Psoas muscle (tissue), 8 donors: ENCODE results near the gene KIF1A. TPM values are rescaled to one million over a fixed set of nuclear protein-coding genes. Genes with fewer than 3 reads are reported as not detected.
"Not testable (repeated sequence)": the region's sequence is repeated elsewhere in the genome, so short reads cannot be mapped to it uniquely, and the experiment has no call there.

Experiments
- ATAC-seq, 4 donors: fragments of 200-7000 bp; cut with Tn5 transposase; one replicate each; pipeline ENCODE4 v1.9.1; 2020; ENCODE audit warnings: moderate library complexity in 3 of 4, mild to moderate bottlenecking in 2 of 4
- DNase-seq, 2 donors: peaks; one replicate each; pipeline ENCODE4 v3.0.0-alpha.2; 2020
- H3K27ac ChIP-seq: fragments of 200-600 bp; one replicate; pipeline ENCODE4 v1.8.0; 2022
- H3K27me3 ChIP-seq, 3 donors: fragments of 200-600 bp in 1 of 3; one replicate each; pipeline versions ENCODE4 v1.6.1 to v1.8.0; 2013 to 2022; ENCODE audit warnings: low read length in 2 of 3, mild to moderate bottlenecking in 2 of 3, moderate library complexity in 1 of 3; ENCODE audit not compliant: insufficient read depth in 3 of 3
- H3K36me3 ChIP-seq, 2 donors: fragments of 200-600 bp in 1 of 2; one replicate each; pipeline versions ENCODE4 v1.6.1 to v1.8.0; 2013 to 2022; ENCODE audit warnings: low read depth in 1 of 2, mild to moderate bottlenecking in 1 of 2, moderate library complexity in 1 of 2; ENCODE audit not compliant: insufficient read depth in 1 of 2
- H3K4me1 ChIP-seq: fragments of 200-600 bp; one replicate; pipeline ENCODE4 v1.8.0; 2022
- H3K4me3 ChIP-seq: fragments of 200-600 bp; one replicate; pipeline ENCODE4 v1.8.0; 2022; ENCODE audit warnings: mild to moderate bottlenecking
- H3K9me3 ChIP-seq: fragments of 200-600 bp; one replicate; pipeline ENCODE4 v1.8.0; 2022
- CTCF ChIP-seq: fragments of 200-600 bp; IDR thresholded peaks from one replicate; pipeline ENCODE4 v1.8.0; 2022; ENCODE audit warnings: antibody characterized with exemption
- WGBS, 3 donors: extraction: QIAGEN DNeasy Blood & Tissue Kit; methylation state at CpG; one replicate each; pipeline versions ENCODE4 v1.1.6 to v1.1.7; 2013; 5-methylcytosine and 5-hydroxymethylcytosine counted together
- intact Hi-C, 2 donors: fragments of 100-400 bp; cut with DNase I; formaldehyde crosslinking; loops; one replicate each; pipeline versions ENCODE4 v1.11.0 to v1.14.2; 2022
- polyA plus RNA-seq, 3 donors: library from polyadenylated mRNA; stranded (reverse); fragments of 200-250 nt; gene quantifications; one replicate each; pipeline ENCODE4 v1.2.3, GENCODE V29; 2013
- total RNA-seq, 4 donors: library from RNA; stranded (reverse); fragmentation: NEBNext Ultra II Directional in 2 of 4; extraction: Animal tissue kit (Norgen Biotek cat#: 25700) in 2 of 4; gene quantifications; one replicate each; pipeline versions ENCODE4 v1.2.1 to v1.2.4, GENCODE V29; 2021 to 2023
- donor health status: healthy with polysubstance abuse.
- donor health status: DM: no; HTN: no; CAD: no; lungs with moderate emphysema.
- donor health status: Bipolar disorder and iron deficiency.
- donor health status: healthy.
- donor health status: DM: yes; HTN: yes; CAD: no.
- donor health status: DM: no; HTN: no; CAD: no.
- donor health status: DM: no; HTN: no; CAD: no.
- donor health status: DM: yes; HTN: yes; CAD: no.

KIF1A gene
- total and polyA plus RNA-seq, 7 donors, result 0.01 to 1.2 (median 0.12) TPM; not detected in 2

GRCh38 chr2:240695593-240695992 is 124.4 kb downstream of the KIF1A start:
- H3K4me3 ChIP-seq, intact Hi-C loops, H3K27me3 ChIP-seq, H3K36me3 ChIP-seq, DNase-seq, ATAC-seq, H3K27ac ChIP-seq, H3K4me1 ChIP-seq, H3K9me3 ChIP-seq: not testable (repeated sequence)
- WGBS, 3 donors, result no CpG with 5 or more reads among the region's 19 CpGs

GRCh38 chr2:240694304-240694703 is 125.7 kb downstream of the KIF1A start:
- WGBS, 3 donors, result 69% methylated on average over 2 of the region's 12 CpGs; no CpG with 5 or more reads in 2 of the 3 donors
- H3K27ac ChIP-seq, H3K4me3 ChIP-seq, DNase-seq, ATAC-seq, H3K4me1 ChIP-seq, H3K9me3 ChIP-seq, intact Hi-C loops, H3K36me3 ChIP-seq, H3K27me3 ChIP-seq: not testable (repeated sequence)

- H3K4me3 ChIP-seq, H3K27ac ChIP-seq, H3K9me3 ChIP-seq, H3K36me3 ChIP-seq, ATAC-seq, H3K27me3 ChIP-seq, intact Hi-C loops, DNase-seq, H3K4me1 ChIP-seq: not testable (repeated sequence)
- WGBS, 3 donors, result 78 to 87% (median 78%) methylated on average over 10 to 16 of the region's 34 CpGs
Observed at GRCh38 chr2:240692583-240693561, 127.1 kb downstream of the KIF1A start.

- H3K27me3 ChIP-seq, H3K36me3 ChIP-seq, H3K4me3 ChIP-seq, ATAC-seq, H3K9me3 ChIP-seq, intact Hi-C loops, H3K27ac ChIP-seq, DNase-seq, H3K4me1 ChIP-seq: not testable (repeated sequence)
- WGBS, 3 donors, result 90 to 97% (median 91%) methylated on average over 6 to 27 of the region's 37 CpGs
Observed at GRCh38 chr2:240691631-240692420, 128.2 kb downstream of the KIF1A start, which contains the start of gene AQP12A. Gene AQP12A (plus strand): TSS chr2:240691866. CDS start chr2:240691914, 48 bp downstream.

GRCh38 chr2:240691075-240691427 is 129.0 kb downstream of the KIF1A start:
- 53 to 56% (median 56%) methylated on average over 1 of the region's 2 CpGs for WGBS, 3 donors
- H3K4me3 ChIP-seq, intact Hi-C loops, H3K27ac ChIP-seq, ATAC-seq, DNase-seq, H3K27me3 ChIP-seq, H3K36me3 ChIP-seq, H3K4me1 ChIP-seq, H3K9me3 ChIP-seq: not testable (repeated sequence)

- H3K4me1 ChIP-seq, H3K27me3 ChIP-seq, H3K27ac ChIP-seq, ATAC-seq, H3K9me3 ChIP-seq, H3K4me3 ChIP-seq, intact Hi-C loops, H3K36me3 ChIP-seq, DNase-seq: not testable (repeated sequence)
- 55 to 76% (median 68%) methylated on average over 5 to 8 of the region's 18 CpGs for WGBS, 3 donors
Observed at GRCh38 chr2:240690421-240691074, 129.5 kb downstream of the KIF1A start.

GRCh38 chr2:240689975-240690374 is 130.0 kb downstream of the KIF1A start:
- no peaks in the 10 kb centered on the region for H3K27me3 ChIP-seq
- intact Hi-C loops, result no loop called here
- H3K4me3 ChIP-seq, result no peak overlapping the region
- no peak for TF ChIP-seq CTCF
- WGBS, 3 donors, result 60 to 73% (median 70%) methylated on average over 10 to 11 of the region's 11 CpGs
- ATAC-seq (no peak), DNase-seq (no peak)
- H3K36me3 ChIP-seq, result no peaks in the 10 kb centered on the region
- no peaks in the 10 kb centered on the region for H3K9me3 ChIP-seq
- no peaks in the 10 kb centered on the region for H3K4me1 ChIP-seq
- H3K27ac ChIP-seq, result no peak overlapping the region
